DMS53 (cell line): ENCODE data around the gene SH2D3A.
"Not testable (repeated sequence)": the region's sequence is repeated elsewhere in the genome, so short reads cannot be mapped to it uniquely, and the experiment has no call there.

ENCODE experiments used
- DNase-seq: peaks from one replicate; lab custom pipeline; 2025; lab: John Stamatoyannopoulos, UW

SH2D3A gene

DNA sequence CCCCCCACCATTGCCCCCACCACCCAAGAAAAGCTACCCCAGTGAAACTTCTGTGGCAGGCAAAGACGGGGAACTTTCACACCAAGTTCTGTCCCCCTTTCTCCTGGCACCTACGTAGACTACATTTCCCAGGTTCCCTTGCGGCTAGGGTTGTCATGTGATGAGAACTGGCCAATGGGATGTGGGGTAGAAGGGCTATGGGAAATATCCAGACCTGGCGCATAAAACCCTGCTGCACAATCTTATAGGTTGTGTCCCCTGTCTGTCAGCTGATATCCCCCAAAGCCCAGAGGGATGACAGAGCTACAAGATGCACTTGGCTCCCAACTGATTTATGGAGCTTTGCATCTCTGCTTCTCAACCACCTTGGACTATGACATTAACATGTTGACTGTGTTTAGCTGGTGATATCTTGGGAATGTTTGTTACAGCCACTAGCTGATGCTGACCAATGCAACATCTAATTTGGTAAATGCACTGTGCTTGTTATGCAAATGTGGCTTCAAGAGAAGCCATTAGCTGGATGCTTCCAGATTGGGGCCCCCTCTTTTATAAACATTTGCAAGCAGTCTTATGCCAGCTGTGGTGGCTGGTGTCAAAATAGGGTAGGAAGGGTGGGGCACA, 6.1 kb downstream of the SH2D3A start:
- DNase-seq, result peak; percentile 11

DNA sequence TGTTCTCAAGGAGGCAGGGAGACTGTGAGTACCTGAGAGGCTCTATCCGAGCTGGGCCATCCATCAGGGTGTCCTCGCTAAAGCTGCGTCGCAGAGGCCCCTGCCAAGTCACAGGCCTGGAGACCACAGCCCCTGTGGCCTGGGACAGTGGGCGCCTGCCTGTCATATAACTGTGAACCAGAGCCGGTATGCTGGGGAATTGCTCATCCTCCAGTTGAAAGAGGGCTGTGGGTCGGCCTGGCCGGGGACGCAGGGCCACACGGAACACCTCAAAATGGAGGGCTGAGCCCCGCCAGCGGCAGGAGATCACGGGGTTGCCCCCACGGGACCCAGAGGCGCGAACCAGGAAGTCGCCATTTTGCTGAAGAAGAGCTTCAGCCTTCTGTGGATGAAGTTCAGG, 6.6 kb downstream of the SH2D3A start:
- no peak for DNase-seq

DNA sequence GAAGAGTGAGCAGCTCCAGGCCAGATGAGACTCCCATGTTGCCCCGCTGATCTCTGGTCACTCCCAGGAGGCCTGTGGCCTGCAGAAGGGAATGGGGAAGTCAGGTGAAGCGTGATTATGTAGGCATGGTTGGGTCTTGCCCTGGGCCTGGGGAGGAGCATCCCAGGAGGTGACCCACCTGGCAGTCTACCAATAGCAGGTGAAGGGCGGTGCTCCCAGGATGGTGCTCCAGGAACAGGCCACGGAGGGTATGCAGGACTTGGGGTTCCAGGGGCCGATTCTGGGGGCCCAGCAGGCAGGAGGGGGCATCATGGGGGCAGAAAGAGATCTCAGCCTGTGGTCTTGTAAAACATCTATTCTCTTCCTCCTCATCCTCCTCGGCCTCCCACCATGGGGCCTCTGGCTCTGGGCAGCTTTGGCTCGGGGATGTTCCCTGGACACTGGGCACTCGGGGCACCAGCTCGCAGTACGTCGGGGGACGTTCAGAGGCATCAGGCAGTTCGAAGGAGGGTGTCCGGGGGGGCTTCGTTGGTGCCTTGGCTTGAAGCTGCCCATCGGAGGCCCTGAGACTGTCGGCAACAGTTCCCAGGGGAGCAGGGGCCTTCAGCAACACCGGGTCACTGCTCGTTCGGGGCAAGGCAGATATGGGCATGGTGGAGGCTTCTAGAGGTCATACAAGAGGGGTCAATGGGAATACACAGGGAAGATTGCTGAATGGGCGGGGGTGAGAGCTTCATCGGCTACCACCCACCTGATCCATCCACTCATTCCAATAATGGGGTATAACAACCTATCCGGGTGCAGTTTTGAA, 12.4 kb downstream of the SH2D3A start:
- DNase-seq, result no peak

DNA sequence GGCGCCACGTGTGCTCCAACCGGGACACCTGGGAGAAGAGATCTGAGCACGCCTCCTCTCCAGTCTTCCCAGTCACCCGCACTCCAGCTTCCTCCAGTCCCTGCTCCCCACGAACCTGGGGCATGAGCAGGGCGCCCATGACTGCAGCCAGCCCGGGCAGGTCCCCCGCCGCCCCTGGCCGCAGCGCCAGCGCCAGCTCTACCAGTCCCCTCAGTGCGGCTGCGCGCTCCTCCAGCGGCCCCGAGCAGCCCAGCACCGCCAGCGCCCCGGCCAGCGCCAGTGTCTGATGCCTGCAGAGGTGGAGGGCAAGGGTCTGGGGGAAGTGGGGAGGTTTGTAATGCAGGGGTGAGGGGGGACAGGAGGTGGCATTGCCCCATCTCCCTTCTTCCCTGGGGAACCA, 13.1 kb downstream of the SH2D3A start:
- DNase-seq, result no peak

DNA sequence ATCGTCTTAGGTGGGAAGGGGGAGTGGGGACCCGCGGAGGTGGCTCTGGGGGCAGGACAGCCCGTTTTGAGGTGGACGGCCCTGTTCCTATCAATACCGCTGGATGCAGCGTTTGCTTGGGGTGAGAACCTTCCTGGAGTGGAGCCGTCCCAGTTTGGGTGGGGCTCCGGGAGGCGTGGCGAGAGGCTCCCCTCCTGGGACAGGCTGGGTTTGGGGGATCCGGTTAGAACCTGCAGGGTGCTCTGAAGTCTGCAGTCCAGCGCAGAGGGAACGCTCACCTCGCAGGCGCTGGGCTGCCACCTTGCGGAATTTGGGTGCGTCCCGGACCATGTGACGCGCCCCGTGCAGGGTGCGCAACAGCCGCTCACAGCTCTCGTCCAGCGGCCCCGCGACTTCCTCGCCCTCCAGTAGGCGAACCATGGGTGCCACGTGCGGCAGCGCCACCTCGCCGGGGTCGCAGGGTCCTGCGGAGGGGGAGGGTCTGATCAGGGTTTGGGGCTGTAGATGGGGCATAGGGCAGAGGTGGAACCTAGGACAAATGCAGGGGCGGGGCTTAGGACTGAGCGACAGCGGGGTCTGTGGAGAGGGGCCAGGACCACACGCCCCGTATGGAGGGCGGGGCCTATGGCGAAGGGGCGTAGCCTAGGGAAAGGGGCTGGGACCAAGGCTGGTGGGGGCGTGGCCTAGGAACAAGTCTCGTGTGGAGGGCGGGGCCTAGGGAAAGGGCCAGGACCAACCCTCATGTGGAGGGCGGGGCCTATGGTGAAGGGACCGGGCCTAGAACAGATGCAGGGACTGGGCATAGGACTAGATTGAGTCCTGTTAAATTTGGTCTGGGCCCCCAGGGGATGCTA, 13.8 kb downstream of the SH2D3A start:
- DNase-seq, result peak; percentile 18

DNA sequence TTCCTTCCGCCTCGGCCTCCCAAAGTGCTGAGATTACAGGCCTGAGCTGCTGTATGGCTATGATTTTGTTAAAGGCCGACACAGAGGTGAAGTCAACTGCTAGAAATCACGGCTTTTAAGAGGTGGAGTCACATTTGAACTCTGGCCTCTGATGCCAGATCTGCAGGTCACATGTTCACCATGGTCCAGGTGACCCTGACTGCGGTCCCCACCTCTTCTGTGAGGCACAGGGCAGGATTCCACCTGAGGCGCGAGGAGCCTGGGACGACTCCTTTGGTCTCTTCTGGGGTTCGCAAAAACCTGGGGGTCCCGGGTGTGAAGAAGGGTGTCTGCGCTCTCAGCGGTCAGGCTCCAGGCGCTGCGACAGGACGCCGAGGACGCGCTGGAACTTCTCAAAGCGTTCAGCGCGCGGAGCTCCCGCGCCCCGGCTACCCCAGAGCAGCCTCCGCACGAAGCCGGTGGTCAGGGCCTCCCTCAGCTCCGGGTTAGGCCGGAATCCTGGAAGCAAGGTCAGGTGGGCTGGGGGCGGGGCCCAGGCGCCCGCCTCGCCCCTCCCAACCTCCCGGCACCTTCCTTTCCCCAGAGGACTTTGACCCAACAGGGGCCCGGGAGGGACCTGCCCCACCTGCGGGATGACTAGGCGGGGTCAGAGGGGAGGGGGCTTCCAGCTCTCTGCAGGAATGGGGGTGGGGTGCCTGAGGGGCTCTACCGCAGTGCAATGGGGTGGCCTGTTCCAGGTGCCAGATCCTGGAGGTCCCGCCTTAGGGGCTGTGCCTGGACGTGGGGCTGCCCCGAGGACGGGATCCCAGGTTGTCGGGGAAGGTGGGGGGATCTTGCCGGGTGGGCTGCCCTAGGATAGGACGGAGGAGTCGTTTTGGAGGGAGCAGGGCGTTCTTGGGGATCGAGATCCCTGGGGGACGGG, 14.7 kb downstream of the SH2D3A start:
- no peak for DNase-seq

DNA sequence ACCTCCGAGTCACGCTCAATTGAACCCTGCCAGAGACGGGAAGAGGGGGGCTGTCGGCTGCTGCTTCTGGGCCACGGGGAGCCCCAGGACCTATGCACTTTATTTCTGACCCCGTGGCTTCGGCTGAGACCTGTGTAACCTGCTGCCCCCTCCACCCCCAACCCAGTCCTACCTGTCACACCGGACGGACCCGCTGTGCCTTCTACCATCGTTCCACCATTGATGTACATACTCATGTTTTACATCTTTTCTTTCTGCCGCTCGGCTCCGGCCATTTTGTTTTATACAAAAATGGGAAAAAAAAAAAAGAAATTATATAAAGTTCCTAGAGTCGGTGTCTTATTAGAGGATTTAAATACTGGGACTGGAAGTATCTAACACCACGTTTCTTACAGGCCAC, 16.0 kb downstream of the SH2D3A start:
- no peak for DNase-seq

DNA sequence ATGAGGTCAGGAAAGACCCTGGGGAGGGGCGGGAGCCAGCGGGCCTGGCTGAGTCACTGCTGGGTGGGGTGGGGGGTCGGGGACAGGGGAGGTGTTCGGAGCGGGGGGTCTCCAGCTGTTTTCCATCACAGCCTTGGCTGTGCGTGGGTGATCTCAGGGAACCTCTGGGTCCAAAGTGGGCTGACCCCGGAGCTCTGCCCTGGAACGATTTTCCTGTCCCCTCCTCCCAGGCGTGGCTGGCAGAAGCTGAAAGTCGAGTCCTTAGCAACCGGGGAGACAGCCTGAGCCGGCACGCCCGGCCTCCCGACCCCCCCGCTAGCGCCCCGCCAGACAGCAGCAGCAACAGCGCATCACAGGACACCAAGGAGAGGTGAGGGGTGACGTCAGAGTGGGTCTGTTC, 17.2 kb downstream of the SH2D3A start:
- no peak for DNase-seq

DNA sequence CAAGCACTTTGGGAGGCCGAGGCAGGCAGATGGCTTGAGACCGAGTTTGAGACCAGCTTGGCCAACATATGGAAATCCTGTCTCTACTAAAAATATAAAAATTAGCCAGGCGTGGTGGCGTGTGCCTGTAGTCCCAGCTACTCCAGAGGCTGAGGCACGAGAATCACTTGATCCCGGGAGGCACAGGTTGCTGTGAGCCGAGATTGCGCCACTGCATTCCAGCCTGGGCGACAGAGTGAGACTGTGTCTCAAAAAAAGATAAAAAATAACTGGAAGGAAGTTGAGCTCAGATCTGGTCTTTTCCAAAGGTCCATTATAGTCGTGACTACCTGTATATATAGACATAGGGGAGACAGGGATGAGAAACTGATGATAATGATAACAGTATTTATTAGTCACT, 18.7 kb downstream of the SH2D3A start:
- not testable (repeated sequence) for DNase-seq

DNA sequence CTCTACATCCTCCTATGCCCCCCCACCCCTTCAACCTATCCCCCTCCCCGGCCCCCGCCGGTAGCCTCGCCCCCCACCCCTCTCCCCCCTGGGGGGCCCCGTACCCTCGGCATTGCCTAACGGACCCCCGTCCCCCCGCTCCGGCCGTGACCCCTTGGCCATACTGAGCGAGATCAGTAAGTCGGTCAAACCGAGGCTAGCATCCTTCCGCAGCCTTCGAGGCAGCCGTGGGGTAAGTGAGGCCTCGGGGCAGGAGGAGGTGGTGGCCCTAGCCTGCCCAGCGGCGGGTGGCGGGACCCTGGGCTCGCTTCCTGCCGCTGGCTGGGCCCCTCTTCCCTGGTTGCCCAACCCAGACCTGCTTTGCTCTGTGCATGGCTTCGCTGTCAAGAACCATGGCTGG, 21.3 kb downstream of the SH2D3A start:
- DNase-seq, result no peak

DNA sequence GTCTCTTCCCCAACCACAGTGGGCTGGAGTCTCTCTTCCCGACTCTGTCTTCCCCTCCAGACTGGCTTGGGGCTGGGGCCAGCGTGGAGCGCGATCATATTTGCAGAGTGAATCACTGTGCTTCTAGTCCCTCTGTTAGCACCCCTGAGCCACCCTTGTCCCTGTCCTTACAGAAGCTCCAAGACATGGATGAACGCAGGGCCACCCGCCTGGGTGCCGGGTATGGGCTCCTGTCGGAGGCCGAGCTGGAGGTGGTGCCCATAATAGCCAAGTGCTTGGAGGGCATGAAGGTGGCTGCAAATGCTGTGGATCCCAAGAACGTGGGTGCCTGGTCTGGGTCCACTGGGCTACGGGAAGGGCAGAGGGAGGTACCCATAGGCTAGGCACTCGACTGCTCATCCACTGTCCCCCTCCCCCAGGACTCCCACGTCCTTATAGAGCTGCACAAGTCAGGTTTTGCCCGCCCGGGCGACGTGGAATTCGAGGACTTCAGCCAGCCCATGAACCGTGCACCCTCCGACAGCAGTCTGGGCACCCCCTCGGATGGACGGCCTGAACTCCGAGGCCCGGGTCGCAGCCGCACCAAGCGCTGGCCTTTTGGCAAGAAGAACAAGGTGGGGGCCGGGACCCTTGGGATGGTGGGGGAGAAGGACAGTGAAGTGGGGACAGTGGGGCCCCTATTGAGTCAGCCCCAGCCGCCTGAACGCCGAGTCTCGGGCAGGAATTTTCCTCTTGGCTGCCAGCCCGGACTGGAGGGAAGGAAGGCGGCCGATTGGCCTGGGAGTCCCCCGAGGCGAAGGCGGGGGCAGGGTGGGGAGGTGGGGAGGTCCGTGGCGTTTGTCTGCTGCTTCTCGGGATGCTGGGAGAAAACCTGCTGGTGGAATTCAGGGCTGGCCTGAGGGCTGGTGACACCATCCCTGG, 22.6 kb downstream of the SH2D3A start:
- no peak for DNase-seq

DNA sequence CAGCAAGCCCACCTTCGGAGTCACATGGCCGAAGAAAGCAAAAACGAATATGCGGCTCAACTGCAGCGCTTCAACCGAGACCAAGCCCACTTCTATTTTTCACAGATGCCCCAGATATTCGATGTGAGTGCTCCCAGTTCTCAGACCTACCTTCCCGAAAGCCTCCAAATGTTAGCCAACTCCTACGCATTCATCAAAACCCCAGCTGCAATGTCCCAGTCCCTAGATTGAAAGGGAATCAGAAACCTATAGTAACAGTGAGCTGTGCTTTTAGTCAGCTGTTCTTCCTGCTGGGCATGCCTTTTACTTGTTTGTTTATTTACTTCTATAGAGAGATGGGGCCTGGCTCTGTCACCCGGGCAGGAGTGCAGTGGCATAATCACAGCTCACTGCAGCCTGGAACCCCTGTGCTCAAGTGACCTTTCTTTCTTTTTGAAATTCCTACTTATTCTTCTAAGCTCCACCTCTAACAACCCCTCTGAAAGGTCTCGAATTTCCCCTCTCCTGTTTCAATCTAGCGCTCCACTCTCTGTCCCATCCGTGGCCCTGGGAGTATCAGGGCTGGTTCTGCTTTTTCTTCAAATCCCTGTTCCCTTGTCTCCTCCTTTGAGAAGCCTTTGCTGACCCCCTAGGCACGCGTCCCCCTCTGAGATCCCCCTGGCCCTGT, 23.4 kb downstream of the SH2D3A start:
- no peak for DNase-seq

DNA sequence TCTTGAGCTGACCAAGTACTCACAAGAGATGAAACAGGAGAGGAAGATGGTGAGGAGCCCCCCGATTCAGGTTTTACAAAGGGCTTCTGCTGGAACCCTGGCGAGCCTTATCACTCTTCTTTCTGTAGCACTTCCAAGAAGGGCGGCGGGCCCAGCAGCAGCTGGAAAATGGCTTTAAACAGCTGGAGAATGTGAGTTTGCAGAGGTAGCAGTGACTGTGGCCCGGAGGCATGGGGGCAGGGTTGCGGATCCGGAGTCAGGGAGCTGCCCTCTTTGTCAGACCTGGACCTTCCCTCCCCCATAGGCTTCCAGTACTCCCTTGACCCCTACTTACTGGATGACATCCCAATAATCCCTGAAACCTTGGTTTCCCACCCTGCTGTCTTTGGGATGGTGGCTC, 24.2 kb downstream of the SH2D3A start:
- no peak for DNase-seq

DNA sequence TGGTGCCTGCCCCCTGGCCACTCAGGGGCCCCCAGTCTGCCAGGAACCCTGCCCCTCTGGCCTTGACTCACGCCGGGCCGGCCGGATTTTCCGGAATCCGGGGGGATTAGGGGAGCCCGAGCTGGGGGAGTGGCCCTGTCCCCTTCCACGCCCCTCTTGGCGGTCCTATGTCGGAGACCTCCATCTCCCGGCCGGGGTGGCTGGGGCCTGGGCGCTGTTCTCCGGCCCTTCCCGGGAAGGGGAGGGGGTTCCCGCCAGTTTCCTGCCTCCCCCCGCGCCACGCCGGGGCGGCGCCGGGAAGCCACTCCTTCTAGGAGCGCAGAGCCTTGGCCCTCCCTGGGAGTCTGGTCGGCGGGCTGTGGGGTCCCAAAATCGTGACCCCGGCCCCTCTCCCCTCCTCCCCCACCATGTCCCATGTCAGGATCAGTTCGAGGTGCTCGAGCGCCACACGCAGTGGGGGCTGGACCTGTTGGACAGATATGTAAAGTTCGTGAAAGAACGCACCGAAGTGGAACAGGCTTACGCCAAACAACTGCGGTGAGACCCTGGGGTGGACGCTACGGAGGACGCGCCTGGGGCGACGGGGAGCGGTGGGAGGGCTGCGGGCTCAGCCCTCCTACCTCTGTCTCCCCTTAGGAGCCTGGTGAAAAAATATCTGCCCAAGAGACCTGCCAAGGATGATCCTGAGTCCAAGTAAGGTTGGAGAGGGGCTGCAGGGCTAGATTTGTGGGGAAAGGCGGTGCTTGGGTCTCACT, 26.5 kb downstream of the SH2D3A start:
- no peak for DNase-seq

DNA sequence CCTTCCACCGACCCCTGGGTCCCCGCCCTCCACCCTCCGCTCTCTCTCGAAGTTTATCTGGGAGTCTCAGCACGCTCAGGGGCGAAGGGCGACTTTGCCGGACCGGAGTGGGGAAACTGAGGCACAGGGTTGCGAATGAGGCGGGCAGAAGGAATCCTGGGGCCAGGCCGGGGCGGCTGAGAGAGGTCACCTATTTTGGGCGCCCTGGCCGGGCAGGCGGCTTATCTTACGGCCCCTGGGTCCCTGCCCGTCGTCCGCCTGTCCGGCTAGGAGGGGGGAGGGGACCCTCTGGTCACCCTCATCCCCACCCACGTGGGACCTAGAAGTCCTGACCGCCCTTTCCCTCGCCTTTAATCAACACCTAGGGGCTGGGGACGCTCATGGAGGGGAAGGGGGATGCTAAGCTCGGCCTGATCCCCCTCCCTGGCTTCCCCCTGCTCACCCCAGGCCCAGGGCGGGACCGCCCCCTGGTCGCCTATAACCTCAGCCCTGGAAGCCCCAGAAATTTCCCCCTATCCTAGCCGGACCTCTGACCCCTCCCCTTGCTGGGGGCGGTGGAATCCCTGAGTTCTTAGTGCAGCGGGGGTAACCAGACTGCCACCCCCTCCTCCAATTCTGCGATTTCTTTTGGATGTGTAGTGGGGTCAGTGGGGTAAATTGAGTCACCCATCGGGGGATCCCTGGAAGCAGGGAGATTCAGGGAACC, 27.2 kb downstream of the SH2D3A start:
- DNase-seq, result peak; percentile 19

DNA sequence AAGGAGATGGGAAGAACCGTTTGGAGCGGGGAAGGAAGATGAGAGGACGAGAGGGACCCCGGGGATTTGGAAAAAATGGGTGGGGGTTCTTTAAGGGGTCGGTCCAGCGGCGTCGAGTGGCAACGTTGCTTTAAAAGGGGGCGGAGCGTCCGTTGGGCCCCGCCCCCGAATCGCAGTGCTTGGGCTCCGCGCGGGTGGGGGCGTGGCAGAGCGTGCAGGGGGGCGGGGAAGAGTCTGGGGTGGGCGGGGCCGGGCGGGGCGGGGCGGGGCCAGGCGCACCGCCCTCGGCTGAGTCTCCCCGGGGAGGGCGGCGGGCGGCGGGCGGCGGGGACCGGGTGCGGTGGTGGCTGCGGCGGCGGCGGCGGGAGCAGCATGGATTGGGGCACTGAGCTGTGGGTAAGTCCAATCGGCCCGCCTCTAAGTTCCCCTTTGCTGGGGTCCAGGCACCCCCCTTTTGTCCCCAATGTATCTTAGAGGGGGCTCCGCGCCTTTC, 27.8 kb downstream of the SH2D3A start, which contains the start of gene TRIP10:
Gene TRIP10 (plus strand): TSS at position 291 of the 493 bp plus-strand sequence. CDS start 82 bp downstream, at position 373.
- peak; percentile 43 for DNase-seq

DNA sequence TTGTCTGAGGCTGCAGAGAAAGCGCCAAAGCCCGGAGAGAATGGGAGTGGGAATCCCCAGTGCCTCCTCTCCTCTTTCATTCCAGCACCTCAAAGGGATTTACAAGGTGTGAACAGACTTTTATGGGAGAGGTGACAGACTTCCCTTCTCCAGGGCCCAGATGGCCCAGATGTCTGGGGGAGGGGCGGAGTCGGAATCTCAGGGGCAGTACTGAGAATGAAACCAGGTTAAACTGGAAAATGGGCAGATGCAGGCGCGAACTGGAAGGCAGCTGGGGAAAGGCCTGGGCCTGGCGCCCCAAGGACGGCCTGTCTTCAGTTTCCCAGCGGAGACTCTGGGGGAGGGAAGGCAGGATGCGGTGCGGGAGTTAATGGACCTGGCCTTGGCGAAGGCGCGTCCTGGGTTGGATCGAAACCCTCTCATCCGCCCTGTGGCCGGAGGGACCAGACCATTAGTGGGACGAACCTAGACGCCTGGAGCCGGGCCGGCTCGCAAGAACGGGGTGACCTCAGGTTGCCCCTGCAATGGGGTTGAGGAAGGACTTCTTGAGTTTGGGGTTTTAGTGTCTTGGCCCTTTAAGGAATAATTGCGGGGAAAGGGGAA, 28.3 kb downstream of the SH2D3A start:
- DNase-seq, result peak; percentile 59
